HEK293 (cell line): ENCODE measurements around the gene SRRM1.

Source experiments
- CTCF ChIA-PET: fragments of 350-600 bp; formaldehyde crosslinking; extraction: SDS; loops from one replicate; lab custom pipeline; 2021; ENCODE audit warnings: antibody characterized with exemption; lab: Yijun Ruan, JAX
- POLR2A ChIA-PET: fragments of 300-600 bp; formaldehyde crosslinking; extraction: SDS; loops from one replicate; lab custom pipeline; 2020; ENCODE audit warnings: antibody characterized with exemption, inconsistent platforms; lab: Yijun Ruan, JAX
- H3K27ac ChIP-seq: fragments of 200-500 bp; sonication (Bioruptor generic); 2 replicates; pipeline ENCODE4 v1.5.1; 2014; ENCODE audit warnings: low read depth, low read length, control low read depth, inconsistent platforms; ENCODE audit errors: extremely low read depth
- H3K36me3 ChIP-seq, 2 experiments: fragments of 200-500 bp in 1 of 2; sonication (Bioruptor generic) in 1 of 2; 1 replicate in 1 of 2; 2 replicates in 1 of 2; pipeline ENCODE4 v1.5.1; 2014 to 2017; ENCODE audit warnings: inconsistent platforms in 2 of 2, low read length in 2 of 2; ENCODE audit not compliant: control insufficient read depth in 2 of 2, insufficient read depth in 1 of 2
- H3K4me1 ChIP-seq: fragments of 200-500 bp; sonication (Bioruptor generic); 2 replicates; pipeline ENCODE4 v1.5.1; 2014; ENCODE audit warnings: mild to moderate bottlenecking, low read length, inconsistent platforms; ENCODE audit not compliant: control insufficient read depth, insufficient read depth
- H3K4me3 ChIP-seq: 2 replicates; pipeline ENCODE4 v1.5.1; 2011; ENCODE audit warnings: low read depth, mild to moderate bottlenecking, control low read depth, low read length, moderate library complexity
- H3K9me3 ChIP-seq: fragments of 200-500 bp; sonication (Bioruptor generic); 2 replicates; pipeline ENCODE4 v1.5.1; 2014; ENCODE audit warnings: low read depth, low read length, inconsistent platforms; ENCODE audit not compliant: control insufficient read depth, insufficient read depth
- BCL6B ChIP-seq: fragments of 450-650 bp; formaldehyde crosslinking; IDR thresholded peaks from 2 replicates; pipeline ENCODE4 v1.5.1; 2017; ENCODE audit warnings: missing biosample characterization, missing genetic modification characterization
- EGR2 ChIP-seq: fragments of 450-650 bp; formaldehyde crosslinking; IDR thresholded peaks from 2 replicates; pipeline ENCODE4 v1.5.1; 2016; ENCODE audit warnings: low read depth, missing biosample characterization, missing genetic modification characterization
- GLI2 ChIP-seq: fragments of 450-650 bp; formaldehyde crosslinking; IDR thresholded peaks from 2 replicates; pipeline ENCODE4; 2017; ENCODE audit warnings: missing biosample characterization, missing genetic modification characterization, low read depth, borderline replicate concordance
- GLIS1 ChIP-seq: fragments of 450-650 bp; formaldehyde crosslinking; IDR thresholded peaks from 2 replicates; pipeline ENCODE4 v1.5.1; 2016; ENCODE audit warnings: missing biosample characterization, missing genetic modification characterization
- KLF1 ChIP-seq: fragments of 450-650 bp; formaldehyde crosslinking; IDR thresholded peaks from 2 replicates; pipeline ENCODE4 v1.5.1; 2016; ENCODE audit warnings: missing biosample characterization, missing genetic modification characterization
- OSR2 ChIP-seq: fragments of 450-650 bp; formaldehyde crosslinking; IDR thresholded peaks from 2 replicates; pipeline ENCODE4 v1.5.1; 2016; ENCODE audit warnings: missing biosample characterization, missing genetic modification characterization
- SCRT2 ChIP-seq: fragments of 450-650 bp; formaldehyde crosslinking; IDR thresholded peaks from 2 replicates; pipeline ENCODE4 v1.5.1; 2016; ENCODE audit warnings: missing biosample characterization, missing genetic modification characterization
- YY1 ChIP-seq: fragments of 450-650 bp; formaldehyde crosslinking; IDR thresholded peaks from 2 replicates; pipeline ENCODE4 v1.5.1; 2018; ENCODE audit warnings: missing biosample characterization, missing genetic modification characterization
- ZFHX2 ChIP-seq: fragments of 450-650 bp; formaldehyde crosslinking; conservative IDR thresholded peaks from 2 replicates; pipeline ENCODE4 v1.5.1; 2016; ENCODE audit warnings: missing biosample characterization, missing genetic modification characterization
- ZNF10 ChIP-seq: fragments of 450-650 bp; formaldehyde crosslinking; IDR thresholded peaks from 2 replicates; pipeline ENCODE4 v1.5.1; 2017; ENCODE audit warnings: missing biosample characterization, missing genetic modification characterization
- ZNF335 ChIP-seq: fragments of 450-650 bp; formaldehyde crosslinking; conservative IDR thresholded peaks from 2 replicates; pipeline ENCODE4 v1.5.1; 2016; ENCODE audit warnings: missing biosample characterization, missing genetic modification characterization
- ZNF366 ChIP-seq: fragments of 450-650 bp; formaldehyde crosslinking; conservative IDR thresholded peaks from 2 replicates; pipeline ENCODE4 v1.5.1; 2016; ENCODE audit warnings: missing biosample characterization, missing genetic modification characterization
- ZNF416 ChIP-seq: fragments of 450-650 bp; formaldehyde crosslinking; IDR thresholded peaks from 2 replicates; pipeline ENCODE4 v1.5.1; 2016; ENCODE audit warnings: missing biosample characterization, missing genetic modification characterization
- ZNF514 ChIP-seq: fragments of 450-650 bp; formaldehyde crosslinking; IDR thresholded peaks from 2 replicates; pipeline ENCODE4 v1.5.1; 2016; ENCODE audit warnings: missing biosample characterization, missing genetic modification characterization
- ZNF549 ChIP-seq: fragments of 450-650 bp; IDR thresholded peaks from 2 replicates; pipeline ENCODE4 v1.5.1; 2018; ENCODE audit warnings: missing biosample characterization, missing genetic modification characterization, mild to moderate bottlenecking, inconsistent platforms, moderate library complexity
- ZNF623 ChIP-seq: fragments of 450-650 bp; formaldehyde crosslinking; IDR thresholded peaks from 2 replicates; pipeline ENCODE4 v1.5.1; 2016; ENCODE audit warnings: missing biosample characterization, missing genetic modification characterization
- ZNF664 ChIP-seq: fragments of 450-650 bp; formaldehyde crosslinking; IDR thresholded peaks from 2 replicates; pipeline ENCODE4 v1.5.1; 2016; ENCODE audit warnings: missing biosample characterization, missing genetic modification characterization
- ZNF707 ChIP-seq: fragments of 450-650 bp; formaldehyde crosslinking; IDR thresholded peaks from 2 replicates; pipeline ENCODE4 v1.5.1; 2016; ENCODE audit warnings: missing biosample characterization, missing genetic modification characterization
- TF ChIP-seq, protein P1 (sequence below): fragments of 450-650 bp; formaldehyde crosslinking; IDR thresholded peaks from 2 replicates; pipeline ENCODE4 v1.5.1; 2016; ENCODE audit warnings: missing biosample characterization, missing genetic modification characterization
- TF ChIP-seq, protein P2 (sequence below): fragments of 450-650 bp; formaldehyde crosslinking; IDR thresholded peaks from 2 replicates; pipeline ENCODE4 v1.5.1; 2016; ENCODE audit warnings: missing biosample characterization, missing genetic modification characterization
- TF ChIP-seq, protein P3 (sequence below): fragments of 450-650 bp; formaldehyde crosslinking; IDR thresholded peaks from 2 replicates; pipeline ENCODE4 v1.5.1; 2017; ENCODE audit warnings: missing biosample characterization, missing genetic modification characterization

SRRM1 gene

GRCh38 chr1:24657781-24658180, 14.7 kb downstream of the SRRM1 start (continued):
- no peak for TF ChIP-seq BCL6B (tag by site-specific recombination)
- no peak for TF ChIP-seq YY1

- CTCF ChIA-PET = interaction anchor here (0.6 to 1.4 kb wide), 3 partner anchors 8 to 176 kb away, joined by 3 to 9 read pairs (median 5); no protein-coding TSS in a partner anchor
- no peaks in the 10 kb centered on the region for H3K9me3 ChIP-seq
- no peak overlapping the region for H3K27ac ChIP-seq
- no peaks in the 10 kb centered on the region for H3K4me1 ChIP-seq
- POLR2A ChIA-PET = interaction anchor here (1.8 kb wide), 1 partner anchor 10 kb away, joined by 4 read pairs; no protein-coding TSS in a partner anchor
- H3K4me3 ChIP-seq = no peak overlapping the region
- H3K36me3 ChIP-seq = peaks cover 80 to 99% of the 10 kb centered on the region in 2 experiments
- TF ChIP-seq ZNF514 (tag by site-specific recombination) (no peak), ZNF416 (tag by site-specific recombination) (no peak), ZNF664 (tag by site-specific recombination) (peak; percentile 98)
- TF ChIP-seq, protein P1, sequence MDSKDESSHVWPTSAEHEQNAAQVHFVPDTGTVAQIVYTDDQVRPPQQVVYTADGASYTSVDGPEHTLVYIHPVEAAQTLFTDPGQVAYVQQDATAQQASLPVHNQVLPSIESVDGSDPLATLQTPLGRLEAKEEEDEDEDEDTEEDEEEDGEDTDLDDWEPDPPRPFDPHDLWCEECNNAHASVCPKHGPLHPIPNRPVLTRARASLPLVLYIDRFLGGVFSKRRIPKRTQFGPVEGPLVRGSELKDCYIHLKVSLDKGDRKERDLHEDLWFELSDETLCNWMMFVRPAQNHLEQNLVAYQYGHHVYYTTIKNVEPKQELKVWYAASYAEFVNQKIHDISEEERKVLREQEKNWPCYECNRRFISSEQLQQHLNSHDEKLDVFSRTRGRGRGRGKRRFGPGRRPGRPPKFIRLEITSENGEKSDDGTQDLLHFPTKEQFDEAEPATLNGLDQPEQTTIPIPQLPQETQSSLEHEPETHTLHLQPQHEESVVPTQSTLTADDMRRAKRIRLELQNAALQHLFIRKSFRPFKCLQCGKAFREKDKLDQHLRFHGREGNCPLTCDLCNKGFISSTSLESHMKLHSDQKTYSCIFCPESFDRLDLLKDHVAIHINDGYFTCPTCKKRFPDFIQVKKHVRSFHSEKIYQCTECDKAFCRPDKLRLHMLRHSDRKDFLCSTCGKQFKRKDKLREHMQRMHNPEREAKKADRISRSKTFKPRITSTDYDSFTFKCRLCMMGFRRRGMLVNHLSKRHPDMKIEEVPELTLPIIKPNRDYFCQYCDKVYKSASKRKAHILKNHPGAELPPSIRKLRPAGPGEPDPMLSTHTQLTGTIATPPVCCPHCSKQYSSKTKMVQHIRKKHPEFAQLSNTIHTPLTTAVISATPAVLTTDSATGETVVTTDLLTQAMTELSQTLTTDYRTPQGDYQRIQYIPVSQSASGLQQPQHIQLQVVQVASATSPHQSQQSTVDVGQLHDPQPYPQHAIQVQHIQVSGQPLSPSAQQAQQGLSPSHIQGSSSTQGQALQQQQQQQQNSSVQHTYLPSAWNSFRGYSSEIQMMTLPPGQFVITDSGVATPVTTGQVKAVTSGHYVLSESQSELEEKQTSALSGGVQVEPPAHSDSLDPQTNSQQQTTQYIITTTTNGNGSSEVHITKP (tag by site-specific recombination) = peak; percentile 70
Measured at GRCh38 chr1:24659166-24659904, 16.2 kb downstream of the SRRM1 start.

DNA sequence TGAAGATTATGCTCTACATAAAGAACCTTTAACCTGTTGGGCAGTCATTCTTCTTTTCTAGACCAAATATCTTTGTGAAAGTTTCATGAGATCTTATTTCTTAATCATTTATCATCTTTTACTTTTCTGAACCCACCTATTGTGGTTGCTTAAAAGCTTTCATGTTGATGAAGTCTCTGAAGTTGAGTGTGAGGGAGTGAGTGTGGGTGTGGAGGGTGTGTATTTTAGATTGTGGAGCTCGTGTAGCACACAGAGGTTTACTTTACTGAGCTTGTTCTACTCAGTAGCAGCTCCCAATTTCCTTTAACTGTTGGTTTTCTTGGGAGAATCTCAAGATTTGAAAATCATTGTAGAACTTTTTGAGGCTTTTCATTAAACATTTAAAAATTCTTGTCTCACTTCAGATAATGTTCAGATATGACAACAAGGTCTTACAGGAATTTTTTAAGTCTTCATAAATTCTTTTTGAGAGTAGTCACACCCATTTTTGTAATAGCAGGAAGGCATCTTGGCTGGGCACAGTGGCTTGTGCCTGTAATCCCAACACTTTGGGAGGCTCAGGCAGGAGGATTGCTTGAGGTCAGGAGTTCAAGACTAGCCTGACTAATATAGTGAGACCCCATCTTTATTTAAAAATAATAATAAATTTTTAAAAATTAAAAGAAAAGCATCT, 17.0 kb downstream of the SRRM1 start:
- no peaks in the 10 kb centered on the region for H3K4me1 ChIP-seq
- ChIA-PET POLR2A (interaction anchor here (1.8 kb wide), 1 partner anchor 10 kb away, joined by 4 read pairs; no protein-coding TSS in a partner anchor), CTCF (interaction anchor here (0.6 to 1.4 kb wide), 3 partner anchors 170 to 175 kb away, joined by 3 to 9 read pairs (median 5); no protein-coding TSS in a partner anchor)
- no peak overlapping the region for H3K27ac ChIP-seq
- H3K9me3 ChIP-seq = no peaks in the 10 kb centered on the region
- no peak overlapping the region for H3K4me3 ChIP-seq
- H3K36me3 ChIP-seq = peaks cover 80 to 99% of the 10 kb centered on the region in 2 experiments
- TF ChIP-seq SCRT2 (tag by site-specific recombination) = 0 out of 2 replicates have a peak, but pooled peaks have one; percentile 18
- TF ChIP-seq ZFHX2 = peak; percentile 98
- TF ChIP-seq, protein P2, sequence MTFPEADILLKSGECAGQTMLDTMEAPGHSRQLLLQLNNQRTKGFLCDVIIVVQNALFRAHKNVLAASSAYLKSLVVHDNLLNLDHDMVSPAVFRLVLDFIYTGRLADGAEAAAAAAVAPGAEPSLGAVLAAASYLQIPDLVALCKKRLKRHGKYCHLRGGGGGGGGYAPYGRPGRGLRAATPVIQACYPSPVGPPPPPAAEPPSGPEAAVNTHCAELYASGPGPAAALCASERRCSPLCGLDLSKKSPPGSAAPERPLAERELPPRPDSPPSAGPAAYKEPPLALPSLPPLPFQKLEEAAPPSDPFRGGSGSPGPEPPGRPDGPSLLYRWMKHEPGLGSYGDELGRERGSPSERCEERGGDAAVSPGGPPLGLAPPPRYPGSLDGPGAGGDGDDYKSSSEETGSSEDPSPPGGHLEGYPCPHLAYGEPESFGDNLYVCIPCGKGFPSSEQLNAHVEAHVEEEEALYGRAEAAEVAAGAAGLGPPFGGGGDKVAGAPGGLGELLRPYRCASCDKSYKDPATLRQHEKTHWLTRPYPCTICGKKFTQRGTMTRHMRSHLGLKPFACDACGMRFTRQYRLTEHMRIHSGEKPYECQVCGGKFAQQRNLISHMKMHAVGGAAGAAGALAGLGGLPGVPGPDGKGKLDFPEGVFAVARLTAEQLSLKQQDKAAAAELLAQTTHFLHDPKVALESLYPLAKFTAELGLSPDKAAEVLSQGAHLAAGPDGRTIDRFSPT (tag by site-specific recombination) = no peak
- no peak for TF ChIP-seq GLIS1 (tag by site-specific recombination)
- TF ChIP-seq KLF1 (tag by site-specific recombination) = peak; percentile 87
- TF ChIP-seq, protein P3, sequence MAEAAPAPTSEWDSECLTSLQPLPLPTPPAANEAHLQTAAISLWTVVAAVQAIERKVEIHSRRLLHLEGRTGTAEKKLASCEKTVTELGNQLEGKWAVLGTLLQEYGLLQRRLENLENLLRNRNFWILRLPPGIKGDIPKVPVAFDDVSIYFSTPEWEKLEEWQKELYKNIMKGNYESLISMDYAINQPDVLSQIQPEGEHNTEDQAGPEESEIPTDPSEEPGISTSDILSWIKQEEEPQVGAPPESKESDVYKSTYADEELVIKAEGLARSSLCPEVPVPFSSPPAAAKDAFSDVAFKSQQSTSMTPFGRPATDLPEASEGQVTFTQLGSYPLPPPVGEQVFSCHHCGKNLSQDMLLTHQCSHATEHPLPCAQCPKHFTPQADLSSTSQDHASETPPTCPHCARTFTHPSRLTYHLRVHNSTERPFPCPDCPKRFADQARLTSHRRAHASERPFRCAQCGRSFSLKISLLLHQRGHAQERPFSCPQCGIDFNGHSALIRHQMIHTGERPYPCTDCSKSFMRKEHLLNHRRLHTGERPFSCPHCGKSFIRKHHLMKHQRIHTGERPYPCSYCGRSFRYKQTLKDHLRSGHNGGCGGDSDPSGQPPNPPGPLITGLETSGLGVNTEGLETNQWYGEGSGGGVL (tag by site-specific recombination) = no peak
- TF ChIP-seq ZNF335 (tag by site-specific recombination) = no peak
- TF ChIP-seq ZNF549 (tag by site-specific recombination) = no peak
- TF ChIP-seq GLI2 (tag by site-specific recombination) = no peak
- TF ChIP-seq EGR2 (tag by site-specific recombination) = peak; percentile 98
- TF ChIP-seq OSR2 = no peak
- TF ChIP-seq ZNF366 (tag by site-specific recombination) = no peak
- no peak for TF ChIP-seq ZNF10 (tag by site-specific recombination)
- no peak for TF ChIP-seq ZNF707 (tag by site-specific recombination)
- no peak for TF ChIP-seq BCL6B (tag by site-specific recombination)
- no peak for TF ChIP-seq ZNF623
